Measurements from ENCODE around the gene TRIM24. TPM values are rescaled to one million over a fixed set of nuclear protein-coding genes. Genes with fewer than 3 reads are reported as not detected.

The TRIM24 gene
- total and polyA plus RNA-seq, 7 donors: 4.7 to 21.4 (median 15.0) TPM

DNA sequence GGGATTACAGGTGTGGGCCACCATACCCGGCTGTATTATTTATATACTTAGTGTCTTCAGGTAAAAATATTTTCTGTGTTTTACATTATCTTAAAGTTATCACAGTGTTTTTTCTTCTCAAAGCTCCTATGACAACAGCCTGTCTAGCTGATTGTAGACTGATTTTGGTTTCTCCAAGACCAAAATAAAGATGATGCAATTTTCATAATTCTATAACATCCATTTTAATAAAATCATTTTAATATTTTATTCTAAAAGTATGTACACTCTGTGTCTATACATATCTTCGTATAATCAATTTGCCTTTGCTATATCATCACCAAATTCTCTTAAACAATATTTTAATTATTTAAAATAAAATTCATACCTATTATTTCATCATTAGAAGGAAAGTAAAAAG, 108.6 kb downstream of the TRIM24 start:
- peaks cover 10% of the 10 kb centered on the region for H3K9me3 ChIP-seq
- H3K27me3 ChIP-seq (ENCODE audit: insufficient read depth in 3 of 3, low read length in 2 of 3): no peaks in the 10 kb centered on the region
- TF ChIP-seq, protein P1, sequence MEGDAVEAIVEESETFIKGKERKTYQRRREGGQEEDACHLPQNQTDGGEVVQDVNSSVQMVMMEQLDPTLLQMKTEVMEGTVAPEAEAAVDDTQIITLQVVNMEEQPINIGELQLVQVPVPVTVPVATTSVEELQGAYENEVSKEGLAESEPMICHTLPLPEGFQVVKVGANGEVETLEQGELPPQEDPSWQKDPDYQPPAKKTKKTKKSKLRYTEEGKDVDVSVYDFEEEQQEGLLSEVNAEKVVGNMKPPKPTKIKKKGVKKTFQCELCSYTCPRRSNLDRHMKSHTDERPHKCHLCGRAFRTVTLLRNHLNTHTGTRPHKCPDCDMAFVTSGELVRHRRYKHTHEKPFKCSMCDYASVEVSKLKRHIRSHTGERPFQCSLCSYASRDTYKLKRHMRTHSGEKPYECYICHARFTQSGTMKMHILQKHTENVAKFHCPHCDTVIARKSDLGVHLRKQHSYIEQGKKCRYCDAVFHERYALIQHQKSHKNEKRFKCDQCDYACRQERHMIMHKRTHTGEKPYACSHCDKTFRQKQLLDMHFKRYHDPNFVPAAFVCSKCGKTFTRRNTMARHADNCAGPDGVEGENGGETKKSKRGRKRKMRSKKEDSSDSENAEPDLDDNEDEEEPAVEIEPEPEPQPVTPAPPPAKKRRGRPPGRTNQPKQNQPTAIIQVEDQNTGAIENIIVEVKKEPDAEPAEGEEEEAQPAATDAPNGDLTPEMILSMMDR (IDR thresholded peaks at IDR 0.05): no peak
- DNase-seq: no peak
- intact Hi-C loops (cut with DNase I): loop anchor here in 1 of 2 donors (10.0 kb wide), 1 partner anchor 104 kb away; the partner anchor contains the start of gene TRIM24
- no peak for ATAC-seq
- H3K27ac ChIP-seq: no peak overlapping the region
- peaks cover 9 to 69% of the 10 kb centered on the region in 2 donors for H3K36me3 ChIP-seq (ENCODE audit: insufficient read depth in 1 of 2, low read depth in 1 of 2)
- H3K4me1 ChIP-seq: no peaks in the 10 kb centered on the region
- WGBS, 3 donors: 94 to 100% (median 95%) methylated on average over 2 of the region's 2 CpGs
- H3K4me3 ChIP-seq: no peak overlapping the region

DNA sequence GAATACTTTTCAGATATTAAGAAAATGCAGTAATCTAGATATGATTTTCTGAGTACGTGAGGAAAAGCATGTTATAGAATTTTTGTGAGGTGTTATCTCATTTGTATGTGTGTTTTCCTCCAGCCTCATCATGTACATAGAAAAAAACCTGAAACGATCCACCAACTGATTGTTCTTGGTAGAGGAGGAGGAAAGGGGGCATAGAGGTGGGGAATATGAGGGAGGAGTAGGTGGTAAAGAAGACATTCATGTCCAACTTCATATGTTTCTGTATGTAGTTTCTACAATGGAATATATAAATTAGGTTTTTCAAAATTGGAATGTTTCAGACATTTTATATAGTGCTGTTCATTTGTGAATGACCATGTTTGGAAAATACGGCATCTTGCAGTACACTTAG, 109.4 kb downstream of the TRIM24 start:
- WGBS, 3 donors: 96 to 98% (median 97%) methylated on average over 3 of the region's 3 CpGs

DNA sequence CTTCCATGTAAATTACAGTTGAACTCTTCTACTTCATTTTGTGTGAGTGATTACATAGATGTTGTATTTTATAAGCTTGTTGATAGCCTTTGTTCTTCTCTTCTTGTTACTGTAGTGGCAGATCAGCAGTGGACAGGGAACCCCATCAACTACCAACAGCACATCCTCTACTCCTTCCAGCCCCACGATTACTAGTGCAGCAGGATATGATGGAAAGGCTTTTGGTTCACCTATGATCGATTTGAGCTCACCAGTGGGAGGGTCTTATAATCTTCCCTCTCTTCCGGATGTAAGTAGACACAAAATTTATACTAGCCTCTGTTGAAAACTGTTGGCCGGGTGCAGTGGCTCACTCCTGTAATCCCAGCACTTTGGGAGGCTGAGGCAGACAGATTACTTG, 110.7 kb downstream of the TRIM24 start:
- H3K36me3 ChIP-seq (ENCODE audit: insufficient read depth in 1 of 2, low read depth in 1 of 2): peaks cover 6 to 64% of the 10 kb centered on the region in 2 donors
- H3K4me1 ChIP-seq: no peaks in the 10 kb centered on the region
- no peaks in the 10 kb centered on the region for H3K27me3 ChIP-seq (ENCODE audit: insufficient read depth in 3 of 3, low read length in 2 of 3)
- no peak overlapping the region for H3K4me3 ChIP-seq
- ATAC-seq (no peak), DNase-seq (no peak)
- intact Hi-C loops (cut with DNase I): no loop called here
- TF ChIP-seq, protein P1 (IDR thresholded peaks at IDR 0.05): no peak
- WGBS, 3 donors: 98 to 99% (median 98%) methylated on average over 4 of the region's 4 CpGs
- H3K9me3 ChIP-seq: no peaks in the 10 kb centered on the region
- H3K27ac ChIP-seq: no peak overlapping the region

More for the DNA sequence above, 109.4 kb downstream of the TRIM24 start:
- DNase-seq (no peak), ATAC-seq (no peak)
- H3K36me3 ChIP-seq (ENCODE audit: insufficient read depth in 1 of 2, low read depth in 1 of 2): peaks cover 9 to 72% of the 10 kb centered on the region in 2 donors
- intact Hi-C loops (cut with DNase I): loop anchor here in 1 of 2 donors (10.0 kb wide), 1 partner anchor 105 kb away; the partner anchor contains the start of gene TRIM24
- H3K27me3 ChIP-seq (ENCODE audit: insufficient read depth in 3 of 3, low read length in 2 of 3): no peaks in the 10 kb centered on the region
- H3K4me1 ChIP-seq: no peaks in the 10 kb centered on the region
- no peak overlapping the region for H3K4me3 ChIP-seq
- TF ChIP-seq, protein P1 (IDR thresholded peaks at IDR 0.05): no peak
- no peak overlapping the region for H3K27ac ChIP-seq
- H3K9me3 ChIP-seq: peaks cover 10% of the 10 kb centered on the region

DNA sequence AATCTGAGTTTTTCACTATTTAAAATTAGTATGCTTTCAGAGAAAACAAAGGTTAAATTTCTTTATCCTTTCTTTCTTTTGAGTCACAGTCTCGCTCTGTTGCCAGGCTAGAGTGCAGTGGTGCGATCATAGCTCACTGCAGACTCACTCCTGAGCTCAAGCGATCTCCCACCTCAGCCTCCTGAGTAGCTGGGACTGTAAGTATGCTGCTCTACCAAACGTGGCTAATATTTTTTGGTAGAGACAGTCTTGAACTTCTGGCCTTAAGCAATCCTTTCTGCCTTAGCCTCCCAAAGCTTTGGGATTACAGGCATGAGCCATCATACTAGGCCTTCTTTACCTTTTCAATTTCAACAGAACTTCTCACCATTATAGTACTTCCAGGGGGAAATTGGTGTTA, 113.7 kb downstream of the TRIM24 start:
- H3K9me3 ChIP-seq: no peaks in the 10 kb centered on the region
- H3K27me3 ChIP-seq (ENCODE audit: insufficient read depth in 3 of 3, low read length in 2 of 3): no peaks in the 10 kb centered on the region
- intact Hi-C loops (cut with DNase I): no loop called here
- 66 to 95% (median 80%) methylated on average over 4 of the region's 4 CpGs for WGBS, 3 donors
- no peak overlapping the region for H3K27ac ChIP-seq
- peaks cover 5 to 72% of the 10 kb centered on the region in 2 donors for H3K36me3 ChIP-seq (ENCODE audit: insufficient read depth in 1 of 2, low read depth in 1 of 2)
- no peak overlapping the region for H3K4me3 ChIP-seq
- no peak for DNase-seq
- TF ChIP-seq, protein P1 (IDR thresholded peaks at IDR 0.05): no peak
- H3K4me1 ChIP-seq: no peaks in the 10 kb centered on the region
- ATAC-seq: no peak

DNA sequence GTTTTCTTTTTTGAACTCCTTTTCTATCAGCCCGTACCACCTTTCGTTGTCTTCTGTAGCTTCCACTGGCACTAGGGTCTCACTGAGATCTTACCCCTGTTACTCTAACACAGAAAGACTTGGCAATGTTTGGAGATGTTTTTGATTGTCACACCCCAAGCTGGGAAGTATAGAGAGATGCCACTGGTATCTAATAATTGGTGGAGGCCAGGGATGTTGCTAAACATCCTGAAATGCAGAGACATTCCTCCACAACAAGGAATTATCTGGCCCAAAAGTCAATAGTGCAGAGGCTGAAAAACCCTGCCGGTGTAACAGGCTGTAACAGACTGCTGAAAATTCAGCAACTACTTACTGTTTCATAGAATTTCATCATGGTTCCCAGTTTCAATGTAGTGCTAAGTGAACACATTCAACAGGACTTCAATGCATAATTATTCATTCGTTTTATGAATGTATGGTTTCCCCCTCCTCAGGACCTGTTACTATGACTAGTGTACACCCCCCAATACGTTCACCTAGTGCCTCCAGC, 115.9 kb downstream of the TRIM24 start:
- H3K4me3 ChIP-seq: no peak overlapping the region
- no peaks in the 10 kb centered on the region for H3K4me1 ChIP-seq
- DNase-seq (no peak), ATAC-seq (no peak)
- no peak overlapping the region for H3K27ac ChIP-seq
- peaks cover 11 to 75% of the 10 kb centered on the region in 2 donors for H3K36me3 ChIP-seq (ENCODE audit: insufficient read depth in 1 of 2, low read depth in 1 of 2)
- TF ChIP-seq, protein P1 (IDR thresholded peaks at IDR 0.05): no peak
- intact Hi-C loops (cut with DNase I): no loop called here
- no peaks in the 10 kb centered on the region for H3K27me3 ChIP-seq (ENCODE audit: insufficient read depth in 3 of 3, low read length in 2 of 3)
- no peaks in the 10 kb centered on the region for H3K9me3 ChIP-seq
- WGBS, 3 donors: 94 to 97% (median 97%) methylated on average over 5 of the region's 5 CpGs
